ENCODE results near the gene AGA. TPM values are rescaled to one million over a fixed set of nuclear protein-coding genes. Genes with fewer than 3 reads are reported as not detected.

AGA gene
- total RNA-seq, 1 donor from 2014 or later, result 10.0 TPM

- DNase-seq (ENCODE audit: low spot score), result no peak
Measured at GRCh38 chr4:177391287-177391686, 51.0 kb downstream of the AGA start.

GRCh38 chr4:177386278-177386815 lies 55.9 kb downstream of the AGA start:
- DNase-seq (ENCODE audit: low spot score), result no peak

DNA sequence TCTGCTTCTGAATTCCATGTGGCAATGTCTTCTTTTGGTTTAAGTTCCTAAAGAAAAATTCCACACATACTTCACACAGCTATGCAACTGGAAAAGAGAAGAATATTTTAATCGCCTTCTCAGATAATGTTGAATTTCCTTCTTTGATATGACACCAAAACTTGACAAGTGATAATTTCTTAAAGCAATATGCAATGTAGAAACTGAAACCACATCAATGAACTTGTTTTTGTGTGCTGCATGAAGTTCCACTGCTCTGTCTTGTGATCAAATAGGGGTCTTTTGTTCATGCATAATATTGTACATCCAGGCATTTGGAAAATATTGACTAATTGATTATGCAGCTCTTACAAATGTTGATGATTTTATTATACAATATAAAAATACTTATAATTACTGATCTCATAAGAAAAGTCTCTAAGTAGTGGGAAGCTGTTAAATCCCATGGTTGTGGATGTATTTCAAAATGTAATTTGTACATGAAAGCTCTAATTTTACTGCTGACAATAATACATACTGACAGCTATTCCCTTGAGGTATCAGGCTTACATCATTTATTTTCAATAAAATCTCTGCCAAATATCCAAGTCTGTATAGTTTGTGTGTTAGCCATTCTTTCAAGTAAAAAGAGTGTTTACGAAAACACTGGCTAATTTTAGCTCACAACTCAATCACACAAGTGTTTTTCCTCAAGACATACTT lies 56.5 kb downstream of the AGA start:
- no peak for DNase-seq (ENCODE audit: low spot score)

DNA sequence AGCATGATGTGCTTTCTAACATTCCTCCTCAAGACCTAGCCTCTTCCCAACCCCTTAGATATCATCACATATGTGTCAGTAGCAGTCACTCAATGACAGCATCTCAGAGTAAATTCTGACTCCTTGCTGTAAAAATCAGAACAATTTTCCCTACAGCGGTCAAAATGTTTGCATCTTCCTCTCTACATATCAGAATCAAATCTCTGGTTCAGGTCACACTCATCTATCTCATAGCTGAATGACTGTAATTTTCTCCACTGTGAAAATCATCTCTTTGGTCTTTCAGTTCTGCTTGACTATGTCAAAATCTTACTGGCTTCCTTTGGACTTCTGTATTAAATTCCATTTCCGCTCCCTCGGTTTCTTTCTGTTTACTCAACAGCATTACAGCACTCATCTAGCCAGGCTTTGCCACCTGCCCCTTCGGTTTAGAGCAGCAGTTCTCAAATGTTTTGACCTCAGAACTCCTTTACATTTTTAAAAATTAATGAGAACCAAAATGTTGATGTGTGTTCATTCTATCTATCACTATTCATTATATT lies 57.3 kb downstream of the AGA start:
- no peak for DNase-seq (ENCODE audit: low spot score)

GRCh38 chr4:177381762-177382310 lies 60.4 kb downstream of the AGA start:
- DNase-seq (ENCODE audit: low spot score), result no peak

Other genes starting within 250 kb of the AGA start
- gene NEIL3, start 132.6 kb downstream of the AGA start, total RNA-seq, result 0.32 TPM